Liver (tissue), 9 donors: ENCODE data around the gene CSF1. TPM values are rescaled to one million over a fixed set of nuclear protein-coding genes. Genes with fewer than 3 reads are reported as not detected.

ENCODE experiments used
- DNase-seq: peaks from one replicate; pipeline ENCODE4 v3.0.0-alpha.2; 2017; ENCODE audit warnings: low spot score
- H3K27ac ChIP-seq, 2 donors: one replicate each; pipeline ENCODE4 v1.7.0; 2013; ENCODE audit warnings: inconsistent platforms in 2 of 2, low read length in 2 of 2, control low read depth in 1 of 2, low read depth in 1 of 2, mild to moderate bottlenecking in 1 of 2
- H3K27me3 ChIP-seq, 4 donors: one replicate each; pipeline versions ENCODE4 v1.6.1 to v1.7.0; 2013; ENCODE audit warnings: low read length in 3 of 4, inconsistent platforms in 1 of 4, mild to moderate bottlenecking in 1 of 4, moderate library complexity in 1 of 4; ENCODE audit not compliant: control insufficient read depth in 4 of 4, insufficient read depth in 4 of 4
- H3K36me3 ChIP-seq, 4 donors: one replicate each; pipeline versions ENCODE4 v1.6.1 to v1.7.0; 2013; ENCODE audit warnings: low read length in 3 of 4, mild to moderate bottlenecking in 3 of 4, low read depth in 1 of 4, moderate library complexity in 1 of 4; ENCODE audit not compliant: control insufficient read depth in 4 of 4, insufficient read depth in 3 of 4
- H3K4me1 ChIP-seq, 4 donors: one replicate each; pipeline versions ENCODE4 v1.6.1 to v1.7.0; 2013; ENCODE audit warnings: low read length in 3 of 4, mild to moderate bottlenecking in 3 of 4, moderate library complexity in 1 of 4; ENCODE audit not compliant: control insufficient read depth in 4 of 4, insufficient read depth in 4 of 4
- H3K4me3 ChIP-seq, 3 donors: one replicate each; pipeline versions ENCODE4 v1.6.1 to v1.7.0; 2013; ENCODE audit warnings: low read length in 3 of 3, control low read depth in 1 of 3, low read depth in 1 of 3, mild to moderate bottlenecking in 1 of 3
- H3K9ac ChIP-seq, 2 donors: one replicate each; pipeline ENCODE4 v1.7.0; 2013; ENCODE audit warnings: low read length in 2 of 2, mild to moderate bottlenecking in 2 of 2, moderate library complexity in 2 of 2, control low read depth in 1 of 2, low read depth in 1 of 2
- H3K9me3 ChIP-seq, 4 donors: one replicate each; pipeline versions ENCODE4 v1.6.1 to v1.7.0; 2013; ENCODE audit warnings: low read length in 3 of 4; ENCODE audit not compliant: control insufficient read depth in 4 of 4
- FOXA1 ChIP-seq: IDR thresholded peaks from 2 replicates; pipeline ENCODE4 v1.6.1; 2016; ENCODE audit warnings: antibody characterized with exemption
- FOXA2 ChIP-seq: IDR thresholded peaks from 2 replicates; pipeline ENCODE4 v1.6.1; 2016; ENCODE audit warnings: antibody characterized with exemption
- GABPA ChIP-seq, 2 donors: IDR thresholded peaks in 1 of 2; conservative IDR thresholded peaks in 1 of 2; 2 replicates each; pipeline ENCODE4 v1.6.1; 2016; ENCODE audit warnings: antibody characterized with exemption in 2 of 2, mild to moderate bottlenecking in 1 of 2, moderate library complexity in 1 of 2
- HNF4A ChIP-seq, 2 donors: conservative IDR thresholded peaks; 2 replicates each; pipeline ENCODE4 v1.6.1; 2016; ENCODE audit warnings: antibody characterized with exemption in 2 of 2, mild to moderate bottlenecking in 2 of 2
- HNF4G ChIP-seq: IDR thresholded peaks from 2 replicates; pipeline ENCODE4 v1.6.1; 2016; ENCODE audit warnings: antibody characterized with exemption
- NR2F2 ChIP-seq: IDR thresholded peaks from 2 replicates; pipeline ENCODE4 v1.6.1; 2016; ENCODE audit warnings: antibody characterized with exemption
- WGBS: extraction: QIAGEN DNeasy Blood & Tissue Kit; methylation state at CpG from one replicate; pipeline ENCODE4 v1.1.7; 2013; 5-methylcytosine and 5-hydroxymethylcytosine counted together
- polyA plus RNA-seq, 2 donors: library from polyadenylated mRNA; stranded (reverse) in 1 of 2; unstranded in 1 of 2; fragments of 200-250 nt in 1 of 2; fragments of >200 nt in 1 of 2; fragmentation: Nextera tagmentation in 1 of 2; extraction: Ambion mirVana in 1 of 2; gene quantifications; one replicate each; pipeline versions ENCODE4 v1.2.1 to v1.2.3, GENCODE V29; 2013 to 2015
- total RNA-seq, 2 donors: library from RNA; depleted of rRNA; stranded (reverse); fragments of >200 nt; gene quantifications; one replicate each; pipeline ENCODE4 v1.2.3, GENCODE V29; 2014
- TF ChIP-seq, protein P1 (sequence below): IDR thresholded peaks from 2 replicates; pipeline ENCODE4 v1.6.1; 2016; ENCODE audit warnings: antibody characterized with exemption, mild to moderate bottlenecking
- TF ChIP-seq, protein P2 (sequence below): fragments of 150-350 bp; IDR thresholded peaks from 2 replicates; pipeline ENCODE4 v1.5.1; 2017; ENCODE audit warnings: improper control_type of control experiment, low read depth, low read length; ENCODE audit not compliant: missing input control
- donor health status: healthy.
- donor health status: healthy.
- donor health status: healthy.
- donor health status: healthy.
- donor health status: healthy.

The CSF1 gene
- total and polyA plus RNA-seq, 4 donors, result 6.3 to 15.2 (median 11.3) TPM

DNA sequence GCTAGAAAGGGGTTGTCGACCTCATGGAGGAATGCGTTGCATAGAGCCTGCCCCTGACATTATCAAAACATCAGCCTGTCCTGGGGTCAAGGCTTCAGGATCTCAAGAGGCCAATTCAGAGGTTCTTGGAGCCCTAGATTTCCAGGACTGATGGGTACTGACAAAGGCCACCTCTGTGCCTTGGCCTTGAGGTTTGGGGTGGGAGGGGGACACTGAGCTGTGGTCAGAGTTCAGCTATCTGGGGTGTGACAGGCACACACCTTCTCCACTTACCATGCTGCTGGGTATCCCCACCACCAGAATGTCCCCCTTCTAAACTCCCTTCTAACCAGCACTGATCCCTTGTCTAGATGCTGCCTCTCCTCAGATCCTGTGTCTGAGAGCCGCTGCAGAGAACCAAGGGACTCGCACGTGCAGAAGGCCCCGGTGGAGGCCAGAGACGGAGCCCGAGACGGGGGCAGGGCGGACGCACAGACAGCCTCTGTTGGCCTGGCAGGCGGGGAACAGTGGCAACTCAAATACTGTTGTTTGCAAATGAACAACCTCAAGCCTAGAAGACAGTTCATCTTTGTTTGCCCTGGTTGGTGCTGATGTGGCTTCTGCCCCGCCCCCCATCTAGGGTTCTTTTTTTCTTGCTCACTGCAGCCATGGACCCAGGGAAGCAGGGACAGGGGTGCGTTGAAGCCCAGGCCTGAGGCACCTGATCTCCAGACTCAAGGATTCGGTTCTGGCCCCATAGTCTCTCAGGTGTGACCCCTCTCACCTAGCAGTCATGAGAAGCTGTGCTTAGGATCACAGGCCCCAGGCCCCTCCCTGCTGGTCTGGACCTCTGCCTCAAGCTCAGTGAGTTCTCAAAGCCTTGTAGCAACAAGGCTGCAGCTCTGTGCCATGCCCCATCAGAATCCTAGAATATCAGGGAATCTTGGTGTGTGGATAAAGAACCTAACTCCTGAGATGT lies 28.1 kb upstream of the CSF1 start:
- Histone ChIP-seq H3K4me1 (peaks cover under 1 to 4% (median 1%) of the 10 kb centered on the region in 4 donors), H3K4me3 (no peak overlapping the region), H3K27me3 (no peaks in the 10 kb centered on the region), H3K9me3 (no peaks in the 10 kb centered on the region), H3K36me3 (no peaks in the 10 kb centered on the region), H3K27ac (peak overlapping the region in 1 of 2 donors; percentile 19), H3K9ac (no peak overlapping the region)
- TF ChIP-seq GABPA (IDR thresholded peaks at IDR 0.05 in 1 of 2, conservative IDR thresholded peaks at IDR 0.05 in 1 of 2) (no peak), NR2F2 (peak; percentile 58)
- no peak for DNase-seq
- WGBS, result 85% methylated on average over 15 of the region's 15 CpGs

DNA sequence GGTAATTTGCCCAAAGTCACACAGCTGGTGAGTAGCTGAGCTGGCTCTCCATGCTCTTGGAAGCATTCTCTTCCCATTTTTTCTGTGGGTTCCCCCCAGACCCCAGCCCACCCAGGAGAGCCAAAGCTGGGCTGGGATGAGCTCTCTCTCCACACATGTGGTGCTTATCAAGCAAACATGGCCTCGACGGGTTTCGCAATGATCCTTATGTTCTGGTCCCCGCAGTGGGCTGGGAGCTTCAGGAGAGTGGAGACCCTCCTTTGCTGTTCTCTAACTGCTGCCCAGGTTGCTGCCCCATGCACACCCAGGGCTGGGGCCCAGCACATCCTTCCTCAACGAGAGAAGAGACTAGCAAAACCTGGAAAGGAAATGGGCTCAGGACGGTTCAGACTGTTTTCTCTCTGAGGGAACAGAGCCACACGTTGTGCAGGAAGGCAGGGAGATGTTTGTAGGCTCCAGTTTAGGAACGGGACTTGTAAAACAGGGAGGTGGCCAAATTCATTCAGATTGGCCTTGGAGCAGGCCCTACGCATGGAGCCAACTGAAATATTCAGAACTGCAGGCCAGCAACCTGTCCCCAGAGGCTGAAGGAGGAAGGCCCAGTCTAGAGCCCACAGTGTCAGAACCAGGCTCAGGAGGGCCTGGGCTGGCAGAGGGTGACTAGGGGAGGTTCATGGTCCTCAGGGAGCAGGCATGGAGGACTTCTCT lies 27.2 kb upstream of the CSF1 start:
- H3K36me3 ChIP-seq, result no peaks in the 10 kb centered on the region
- H3K4me3 ChIP-seq, result no peak overlapping the region
- H3K27me3 ChIP-seq, result no peaks in the 10 kb centered on the region
- H3K4me1 ChIP-seq, result peaks cover 0 to 4% (median 0%) of the 10 kb centered on the region in 4 donors
- H3K27ac ChIP-seq, result no peak overlapping the region
- WGBS, result 75% methylated on average over 9 of the region's 9 CpGs
- H3K9ac ChIP-seq, result no peak overlapping the region
- no peak for TF ChIP-seq GABPA (IDR thresholded peaks at IDR 0.05 in 1 of 2, conservative IDR thresholded peaks at IDR 0.05 in 1 of 2)
- no peak for TF ChIP-seq HNF4G
- TF ChIP-seq HNF4A (conservative IDR thresholded peaks at IDR 0.05), result no peak
- TF ChIP-seq FOXA2, result no peak
- TF ChIP-seq, protein P1, sequence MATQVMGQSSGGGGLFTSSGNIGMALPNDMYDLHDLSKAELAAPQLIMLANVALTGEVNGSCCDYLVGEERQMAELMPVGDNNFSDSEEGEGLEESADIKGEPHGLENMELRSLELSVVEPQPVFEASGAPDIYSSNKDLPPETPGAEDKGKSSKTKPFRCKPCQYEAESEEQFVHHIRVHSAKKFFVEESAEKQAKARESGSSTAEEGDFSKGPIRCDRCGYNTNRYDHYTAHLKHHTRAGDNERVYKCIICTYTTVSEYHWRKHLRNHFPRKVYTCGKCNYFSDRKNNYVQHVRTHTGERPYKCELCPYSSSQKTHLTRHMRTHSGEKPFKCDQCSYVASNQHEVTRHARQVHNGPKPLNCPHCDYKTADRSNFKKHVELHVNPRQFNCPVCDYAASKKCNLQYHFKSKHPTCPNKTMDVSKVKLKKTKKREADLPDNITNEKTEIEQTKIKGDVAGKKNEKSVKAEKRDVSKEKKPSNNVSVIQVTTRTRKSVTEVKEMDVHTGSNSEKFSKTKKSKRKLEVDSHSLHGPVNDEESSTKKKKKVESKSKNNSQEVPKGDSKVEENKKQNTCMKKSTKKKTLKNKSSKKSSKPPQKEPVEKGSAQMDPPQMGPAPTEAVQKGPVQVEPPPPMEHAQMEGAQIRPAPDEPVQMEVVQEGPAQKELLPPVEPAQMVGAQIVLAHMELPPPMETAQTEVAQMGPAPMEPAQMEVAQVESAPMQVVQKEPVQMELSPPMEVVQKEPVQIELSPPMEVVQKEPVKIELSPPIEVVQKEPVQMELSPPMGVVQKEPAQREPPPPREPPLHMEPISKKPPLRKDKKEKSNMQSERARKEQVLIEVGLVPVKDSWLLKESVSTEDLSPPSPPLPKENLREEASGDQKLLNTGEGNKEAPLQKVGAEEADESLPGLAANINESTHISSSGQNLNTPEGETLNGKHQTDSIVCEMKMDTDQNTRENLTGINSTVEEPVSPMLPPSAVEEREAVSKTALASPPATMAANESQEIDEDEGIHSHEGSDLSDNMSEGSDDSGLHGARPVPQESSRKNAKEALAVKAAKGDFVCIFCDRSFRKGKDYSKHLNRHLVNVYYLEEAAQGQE, result no peak
- TF ChIP-seq FOXA1, result no peak
- TF ChIP-seq, protein P2, sequence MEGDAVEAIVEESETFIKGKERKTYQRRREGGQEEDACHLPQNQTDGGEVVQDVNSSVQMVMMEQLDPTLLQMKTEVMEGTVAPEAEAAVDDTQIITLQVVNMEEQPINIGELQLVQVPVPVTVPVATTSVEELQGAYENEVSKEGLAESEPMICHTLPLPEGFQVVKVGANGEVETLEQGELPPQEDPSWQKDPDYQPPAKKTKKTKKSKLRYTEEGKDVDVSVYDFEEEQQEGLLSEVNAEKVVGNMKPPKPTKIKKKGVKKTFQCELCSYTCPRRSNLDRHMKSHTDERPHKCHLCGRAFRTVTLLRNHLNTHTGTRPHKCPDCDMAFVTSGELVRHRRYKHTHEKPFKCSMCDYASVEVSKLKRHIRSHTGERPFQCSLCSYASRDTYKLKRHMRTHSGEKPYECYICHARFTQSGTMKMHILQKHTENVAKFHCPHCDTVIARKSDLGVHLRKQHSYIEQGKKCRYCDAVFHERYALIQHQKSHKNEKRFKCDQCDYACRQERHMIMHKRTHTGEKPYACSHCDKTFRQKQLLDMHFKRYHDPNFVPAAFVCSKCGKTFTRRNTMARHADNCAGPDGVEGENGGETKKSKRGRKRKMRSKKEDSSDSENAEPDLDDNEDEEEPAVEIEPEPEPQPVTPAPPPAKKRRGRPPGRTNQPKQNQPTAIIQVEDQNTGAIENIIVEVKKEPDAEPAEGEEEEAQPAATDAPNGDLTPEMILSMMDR, result no peak
- no peaks in the 10 kb centered on the region for H3K9me3 ChIP-seq
- DNase-seq, result no peak
